K562 (cell line): Measurements from ENCODE around the gene MYH15. TPM values are rescaled to one million over a fixed set of nuclear protein-coding genes. Genes with fewer than 3 reads are reported as not detected.

Experiments used
- ATAC-seq: fragments of 200-7000 bp; cut with Tn5 transposase; 3 replicates; pipeline ENCODE4 v1.9.1; 2020; ENCODE audit warnings: moderate library complexity
- BruUV-seq: library from RNA; stranded (reverse); fragments of 400-500 nt; replicated peaks from 2 replicates; lab custom pipeline; 2021; lab: Mats Ljungman, UMichigan
- CTCF ChIA-PET: fragments of 300-600 bp; formaldehyde crosslinking; extraction: SDS; loops from one replicate; lab custom pipeline; 2021; ENCODE audit warnings: low intra/inter-chr PET ratio; lab: Yijun Ruan, JAX
- POLR2A ChIA-PET: fragments of 300-600, 350-650 bp; sonication (Branson Sonifier 250); formaldehyde crosslinking; extraction: SDS; loops from one replicate; lab custom pipeline; 2021; ENCODE audit warnings: antibody characterized with exemption, inconsistent platforms; lab: Yijun Ruan, JAX
- DNase-seq, 4 experiments: peaks; one replicate each; pipeline versions ENCODE4 v3.0.0 to v3.0.0-alpha.2; 2011 to 2018; ENCODE audit warnings: low spot score in 3 of 4, mixed read lengths in 3 of 4; ENCODE audit errors: extremely low read depth in 1 of 4
- FAIRE-seq: peaks from 2 replicates; lab custom pipeline; 2011; peaks lifted over from hg19 to GRCh38; lab: Jason Lieb, UNC
- H2AFZ ChIP-seq: 2 replicates; pipeline ENCODE4 v1.6.0; 2011; ENCODE audit warnings: low read depth, low read length, control low read depth, inconsistent platforms
- H3K27ac ChIP-seq: fragments of 200-600 bp; 3 replicates; pipeline ENCODE4 v1.8.0; 2011; ENCODE audit warnings: low read depth, mild to moderate bottlenecking, control low read depth, inconsistent platforms, low read length, moderate library complexity, mixed read lengths; ENCODE audit errors: extremely low read depth
- H3K27me3 ChIP-seq, 2 experiments: fragments of 300-600 bp in 1 of 2; 2 replicates in 1 of 2; 3 replicates in 1 of 2; pipeline versions ENCODE4 v1.6.0 to v1.8.0; 2011; ENCODE audit warnings: inconsistent platforms in 2 of 2, low read length in 2 of 2, mild to moderate bottlenecking in 1 of 2, mixed read lengths in 1 of 2, moderate library complexity in 1 of 2; ENCODE audit not compliant: control insufficient read depth in 2 of 2, insufficient read depth in 2 of 2
- H3K36me3 ChIP-seq: fragments of 300-600 bp; 3 replicates; pipeline ENCODE4 v1.8.0; 2011; ENCODE audit warnings: mild to moderate bottlenecking, low read length, inconsistent platforms; ENCODE audit not compliant: control insufficient read depth, insufficient read depth
- H3K4me1 ChIP-seq, 2 experiments: fragments of 200-600 bp in 1 of 2; replicated peaks in 1 of 2; 2 replicates in 1 of 2; 3 replicates in 1 of 2; pipeline versions ENCODE4 v1.5.1 to v1.8.0; 2011; ENCODE audit warnings: inconsistent platforms in 2 of 2, low read length in 2 of 2, mild to moderate bottlenecking in 1 of 2, mixed read lengths in 1 of 2, moderate library complexity in 1 of 2; ENCODE audit not compliant: control insufficient read depth in 2 of 2, insufficient read depth in 2 of 2
- H3K4me2 ChIP-seq: 2 replicates; pipeline ENCODE4 v1.6.1; 2011; ENCODE audit warnings: low read length, control low read depth, inconsistent platforms, mixed read lengths; ENCODE audit not compliant: insufficient read depth
- H3K4me3 ChIP-seq: fragments of 200-600 bp; sonication (generic), shearing (Covaris generic); 2 replicates; pipeline ENCODE4 v1.5.1; 2016; ENCODE audit warnings: control low read depth, inconsistent platforms
- H3K79me2 ChIP-seq: fragments of 200-600 bp; 3 replicates; pipeline ENCODE4 v1.8.0; 2011; ENCODE audit warnings: low read length, inconsistent platforms; ENCODE audit not compliant: control insufficient read depth, insufficient read depth
- H3K9ac ChIP-seq, 2 experiments: 2 replicates each; pipeline versions ENCODE4 v1.6.0 to v1.6.1; 2011; ENCODE audit warnings: low read depth in 2 of 2, low read length in 2 of 2, control low read depth in 1 of 2, inconsistent platforms in 1 of 2, mild to moderate bottlenecking in 1 of 2, mixed read lengths in 1 of 2; ENCODE audit not compliant: insufficient read depth in 1 of 2
- H3K9me1 ChIP-seq: one replicate; pipeline ENCODE4 v1.6.0; 2011; ENCODE audit warnings: inconsistent platforms, mild to moderate bottlenecking, low read length, moderate library complexity; ENCODE audit not compliant: control insufficient read depth, insufficient read depth
- H3K9me3 ChIP-seq: replicated peaks from 2 replicates; pipeline ENCODE4 v1.5.1; 2011; ENCODE audit warnings: low read depth, low read length, inconsistent platforms; ENCODE audit not compliant: control insufficient read depth, insufficient read depth
- H4K20me1 ChIP-seq: replicated peaks from 2 replicates; pipeline ENCODE4 v1.6.1; 2011; ENCODE audit warnings: low read length, inconsistent platforms, mixed read lengths; ENCODE audit not compliant: control insufficient read depth, insufficient read depth
- GTF2F1 ChIP-seq: IDR thresholded peaks from 2 replicates; pipeline ENCODE4 v1.6.1; 2011; ENCODE audit warnings: low read depth, low read length, improper control_type of control experiment
- HMGN3 ChIP-seq: IDR thresholded peaks from 2 replicates; pipeline ENCODE4 v1.6.1; 2011; ENCODE audit warnings: borderline replicate concordance, low read depth, mild to moderate bottlenecking, mixed read lengths, low read length; ENCODE audit not compliant: insufficient read length; ENCODE audit errors: extremely low read depth
- KDM4B ChIP-seq, 2 experiments: fragments of 450-650 bp in 1 of 2; sonication (generic) in 1 of 2; IDR thresholded peaks; 2 replicates each; pipeline ENCODE4 v1.6.1; 2016 to 2017; ENCODE audit warnings: borderline replicate concordance in 2 of 2, antibody characterized with exemption in 1 of 2, low read depth in 1 of 2, mild to moderate bottlenecking in 1 of 2
- KLF6 ChIP-seq: fragments of 250-450 bp; sonication (Bioruptor Pico); IDR thresholded peaks from 2 replicates; pipeline ENCODE4 v1.4.0; 2020; ENCODE audit warnings: mild to moderate bottlenecking, moderate library complexity, borderline replicate concordance
- NFE2L1 ChIP-seq: fragments of 450-650 bp; IDR thresholded peaks from 2 replicates; pipeline ENCODE4 v1.6.1; 2016; ENCODE audit warnings: missing genetic modification characterization, low read depth, mild to moderate bottlenecking, missing compliant biosample characterization, moderate library complexity, borderline replicate concordance
- NONO ChIP-seq, 2 experiments: fragments of 200-400 bp in 1 of 2; fragments of 450-650 bp in 1 of 2; formaldehyde crosslinking in 1 of 2; IDR thresholded peaks; 2 replicates each; pipeline ENCODE4 v1.6.1; 2017; ENCODE audit warnings: low read depth in 2 of 2, mild to moderate bottlenecking in 2 of 2, moderate library complexity in 2 of 2, low read length in 1 of 2
- POLR2H ChIP-seq: IDR thresholded peaks from 2 replicates; pipeline ENCODE4 v1.6.1; 2016; ENCODE audit warnings: missing genetic modification characterization, low read depth, mild to moderate bottlenecking, control low read depth, missing compliant biosample characterization, moderate library complexity
- YBX1 ChIP-seq: fragments of 450-650 bp; IDR thresholded peaks from 2 replicates; pipeline ENCODE4 v1.7.1; 2016; ENCODE audit warnings: mild to moderate bottlenecking
- WGBS: fragments of 100-300 bp; shearing (Covaris generic); methylation state at CpG from one replicate; pipeline ENCODE4 v1.1.6; 2016; ENCODE audit warnings: low coverage, mixed read lengths; ENCODE audit not compliant: insufficient coverage; ENCODE audit errors: missing lambda C conversion rate; 5-methylcytosine and 5-hydroxymethylcytosine counted together
- in situ Hi-C: fragments of 300-500 bp; cut with MboI; formaldehyde crosslinking; loops from 4 replicates; pipeline ENCODE4 v1.15.0; 2018; ENCODE audit warnings: inconsistent platforms, mixed read lengths
- intact Hi-C: fragments of 100-400 bp; cut with micrococcal nuclease; formaldehyde crosslinking; loops from 2 replicates; pipeline ENCODE4 v1.14.2; 2022
- polyA plus RNA-seq, 8 experiments: library from polyadenylated mRNA; depleted of rRNA in 4 of 8; stranded (reverse) in 5 of 8; unstranded in 3 of 8; fragments of >200 nt; fragmentation: Nextera tagmentation in 2 of 8; fragmentation: Illumina TruSeq in 1 of 8; extraction: Ambion mirVana in 2 of 8; extraction: Trizol in 1 of 8; gene quantifications; 2 replicates each; pipeline versions ENCODE4 v1.2.1 to v1.2.3, GENCODE V29; 2011 to 2014; ENCODE audit warnings: inconsistent platforms in 1 of 8, missing spikeins in 1 of 8
- total RNA-seq, 7 experiments: library from RNA; depleted of rRNA in 6 of 7; stranded (reverse); fragments of >200 nt in 6 of 7; fragmentation: Illumina TruSeq in 2 of 7; extraction: Trizol in 2 of 7; gene quantifications; 2 replicates each; pipeline versions ENCODE4 v1.2.1 to v1.2.3, GENCODE V29; 2011 to 2021; ENCODE audit warnings: low replicate concordance in 1 of 7
- TF ChIP-seq, protein P1 (sequence below): fragments of 450-650 bp; IDR thresholded peaks from 2 replicates; pipeline ENCODE4 v1.6.1; 2016

Gene MYH15
- total and polyA plus RNA-seq, 9 of the 15 experiments (the other 6 are each of a cell fraction or from before 2014, with no cell fraction given), result 0.03 to 0.29 (median 0.12) TPM

DNA sequence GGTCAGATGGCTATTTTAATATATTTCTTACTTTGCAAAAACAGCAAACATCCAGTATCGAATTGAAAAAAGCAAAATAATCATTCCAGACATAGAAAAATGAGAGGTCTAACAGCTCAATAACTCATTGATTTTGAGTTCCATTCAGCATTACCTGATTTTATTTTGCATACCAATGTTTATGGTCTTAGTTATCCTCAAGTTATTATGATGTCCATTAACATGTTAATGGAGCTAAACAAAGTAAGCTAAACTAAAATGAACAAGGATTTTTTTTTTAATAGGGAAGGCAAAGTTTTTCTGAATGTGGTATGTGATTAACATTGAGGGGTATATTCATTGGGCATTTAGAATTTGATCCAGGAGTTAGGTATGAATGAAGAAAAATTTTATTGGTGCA lies 13.1 kb downstream of the MYH15 start:
- intact Hi-C loops, result no loop called here
- H3K9me3 ChIP-seq, result no peaks in the 10 kb centered on the region

DNA sequence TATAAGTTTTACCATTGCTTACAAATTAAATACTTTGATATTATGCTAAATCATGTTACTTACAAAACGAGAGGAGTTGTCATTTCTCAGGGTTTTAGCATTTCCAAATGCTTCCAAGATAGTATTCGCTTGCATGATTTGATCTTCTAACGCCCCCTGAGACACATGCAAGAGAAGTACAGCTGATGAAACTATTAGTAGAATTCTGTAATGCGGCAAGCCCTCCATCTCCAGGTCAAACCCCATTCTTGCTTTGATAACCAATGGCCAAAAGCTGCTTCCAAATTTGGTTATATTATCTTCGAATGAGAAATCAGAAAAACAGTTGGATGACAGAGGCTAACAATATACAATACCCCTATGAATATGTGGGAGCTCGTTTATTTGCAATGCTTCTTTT lies 14.7 kb downstream of the MYH15 start:
- in situ Hi-C loops, result loop anchor here (25.0 kb wide), 1 partner anchor 417 kb away; no protein-coding TSS in a partner anchor
- TF ChIP-seq GTF2F1 (no peak), NONO (IDR thresholded peaks at IDR 0.05; ENCODE audit: low read depth in 2 of 2, low read length in 1 of 2) (no peak), YBX1 (no peak), NFE2L1 (no peak), POLR2H (tag) (peak; percentile 88), KDM4B (IDR thresholded peaks at IDR 0.05; ENCODE audit: borderline replicate concordance in 2 of 2, low read depth in 1 of 2) (no peak), KLF6 (no peak)
- TF ChIP-seq, protein P1, sequence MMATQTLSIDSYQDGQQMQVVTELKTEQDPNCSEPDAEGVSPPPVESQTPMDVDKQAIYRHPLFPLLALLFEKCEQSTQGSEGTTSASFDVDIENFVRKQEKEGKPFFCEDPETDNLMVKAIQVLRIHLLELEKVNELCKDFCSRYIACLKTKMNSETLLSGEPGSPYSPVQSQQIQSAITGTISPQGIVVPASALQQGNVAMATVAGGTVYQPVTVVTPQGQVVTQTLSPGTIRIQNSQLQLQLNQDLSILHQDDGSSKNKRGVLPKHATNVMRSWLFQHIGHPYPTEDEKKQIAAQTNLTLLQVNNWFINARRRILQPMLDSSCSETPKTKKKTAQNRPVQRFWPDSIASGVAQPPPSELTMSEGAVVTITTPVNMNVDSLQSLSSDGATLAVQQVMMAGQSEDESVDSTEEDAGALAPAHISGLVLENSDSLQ, result no peak

More for the DNA sequence above, 13.1 kb downstream of the MYH15 start:
- DNase-seq (no peak), ATAC-seq (no peak), FAIRE-seq (no peak)
- no peaks in the 10 kb centered on the region for H4K20me1 ChIP-seq
- no peak overlapping the region for H2AFZ ChIP-seq
- H3K27me3 ChIP-seq, result peaks cover 0 to 4% of the 10 kb centered on the region in 2 experiments; a peak in 1 of 5 replicates
- H3K27ac ChIP-seq, result no peak overlapping the region
- no peak overlapping the region for H3K9ac ChIP-seq
- H3K4me3 ChIP-seq, result no peak overlapping the region
- in situ Hi-C loops, result loop anchor here (25.0 kb wide), 1 partner anchor 415 kb away; no protein-coding TSS in a partner anchor
- WGBS, result 7% methylated on average over 1 of the region's 1 CpG
- no peak for TF ChIP-seq HMGN3
- ChIA-PET POLR2A (no interaction called here), CTCF (no interaction called here)
- H3K79me2 ChIP-seq, result no peaks in the 10 kb centered on the region
- H3K9me1 ChIP-seq, result no peaks in the 10 kb centered on the region
- H3K4me1 ChIP-seq, result no peaks in the 10 kb centered on the region
- BruUV-seq, result no TSS peak
- no peak overlapping the region for H3K4me2 ChIP-seq
- no peaks in the 10 kb centered on the region for H3K36me3 ChIP-seq

More for the DNA sequence above, 14.7 kb downstream of the MYH15 start:
- no peak for DNase-seq
- no peak overlapping the region for H3K27ac ChIP-seq
- peaks cover 0 to 4% of the 10 kb centered on the region in 2 experiments; a peak in 1 of 5 replicates for H3K27me3 ChIP-seq
- H3K9me3 ChIP-seq, result no peaks in the 10 kb centered on the region
- no peaks in the 10 kb centered on the region for H4K20me1 ChIP-seq
- WGBS, result 5% methylated on average over 6 of the region's 6 CpGs
- ChIA-PET CTCF (no interaction called here), POLR2A (interaction anchor here (0.6 kb wide), 2 partner anchors 169 to 389 kb away, joined by 3 to 4 read pairs; no protein-coding TSS in a partner anchor)
- no peaks in the 10 kb centered on the region for H3K9me1 ChIP-seq
- peak; percentile 48 for ATAC-seq
- no peak for FAIRE-seq
- H3K79me2 ChIP-seq, result no peaks in the 10 kb centered on the region
- H3K4me2 ChIP-seq, result no peak overlapping the region
- no peak overlapping the region for H2AFZ ChIP-seq
- H3K4me1 ChIP-seq, result no peaks in the 10 kb centered on the region
- BruUV-seq, result no TSS peak
- H3K4me3 ChIP-seq, result no peak overlapping the region
- H3K36me3 ChIP-seq, result no peaks in the 10 kb centered on the region
- intact Hi-C loops, result no loop called here
- H3K9ac ChIP-seq, result no peak overlapping the region
